Measurements from ENCODE around the gene WDR64. TPM values are rescaled to one million over a fixed set of nuclear protein-coding genes. Genes with fewer than 3 reads are reported as not detected.

WDR64 gene
- total and polyA plus RNA-seq, 4 donors, result 0.02 to 0.70 (median 0.17) TPM

GRCh38 chr1:241779897-241780296 is 127.8 kb downstream of the WDR64 start:
- 96% methylated on average over 1 of the region's 1 CpG for WGBS
- TF ChIP-seq, protein P1, sequence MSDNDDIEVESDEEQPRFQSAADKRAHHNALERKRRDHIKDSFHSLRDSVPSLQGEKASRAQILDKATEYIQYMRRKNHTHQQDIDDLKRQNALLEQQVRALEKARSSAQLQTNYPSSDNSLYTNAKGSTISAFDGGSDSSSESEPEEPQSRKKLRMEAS (IDR thresholded peaks at IDR 0.05), result no peak
- TF ChIP-seq RXRA (IDR thresholded peaks at IDR 0.05) (no peak), YY1 (IDR thresholded peaks at IDR 0.05) (no peak), TAF1 (conservative IDR thresholded peaks at IDR 0.05) (no peak), HNF4A (conservative IDR thresholded peaks at IDR 0.05) (no peak), REST (IDR thresholded peaks at IDR 0.05) (no peak), EGR1 (IDR thresholded peaks at IDR 0.05; ENCODE audit: low read depth in 2 of 2) (no peak), HNF4G (IDR thresholded peaks at IDR 0.05) (no peak), NR2F2 (IDR thresholded peaks at IDR 0.05) (no peak), SP1 (IDR thresholded peaks at IDR 0.05) (no peak), FOXA2 (IDR thresholded peaks at IDR 0.05) (no peak), JUND (IDR thresholded peaks at IDR 0.05) (no peak), RAD21 (IDR thresholded peaks at IDR 0.05) (no peak), FOXA1 (IDR thresholded peaks at IDR 0.05) (no peak)
- TF ChIP-seq, protein P2, sequence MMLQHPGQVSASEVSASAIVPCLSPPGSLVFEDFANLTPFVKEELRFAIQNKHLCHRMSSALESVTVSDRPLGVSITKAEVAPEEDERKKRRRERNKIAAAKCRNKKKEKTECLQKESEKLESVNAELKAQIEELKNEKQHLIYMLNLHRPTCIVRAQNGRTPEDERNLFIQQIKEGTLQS (IDR thresholded peaks at IDR 0.05), result no peak
- H3K27me3 ChIP-seq (ENCODE audit: control insufficient read depth in 4 of 4, insufficient read depth in 4 of 4, low read length in 3 of 4), result no peaks in the 10 kb centered on the region

GRCh38 chr1:241782396-241782795 is 130.3 kb downstream of the WDR64 start:
- H3K27me3 ChIP-seq (ENCODE audit: control insufficient read depth in 4 of 4, insufficient read depth in 4 of 4, low read length in 3 of 4), result no peaks in the 10 kb centered on the region
- no peak for TF ChIP-seq SP1 (IDR thresholded peaks at IDR 0.05)
- TF ChIP-seq FOXA2 (IDR thresholded peaks at IDR 0.05), result no peak
- TF ChIP-seq, protein P3, sequence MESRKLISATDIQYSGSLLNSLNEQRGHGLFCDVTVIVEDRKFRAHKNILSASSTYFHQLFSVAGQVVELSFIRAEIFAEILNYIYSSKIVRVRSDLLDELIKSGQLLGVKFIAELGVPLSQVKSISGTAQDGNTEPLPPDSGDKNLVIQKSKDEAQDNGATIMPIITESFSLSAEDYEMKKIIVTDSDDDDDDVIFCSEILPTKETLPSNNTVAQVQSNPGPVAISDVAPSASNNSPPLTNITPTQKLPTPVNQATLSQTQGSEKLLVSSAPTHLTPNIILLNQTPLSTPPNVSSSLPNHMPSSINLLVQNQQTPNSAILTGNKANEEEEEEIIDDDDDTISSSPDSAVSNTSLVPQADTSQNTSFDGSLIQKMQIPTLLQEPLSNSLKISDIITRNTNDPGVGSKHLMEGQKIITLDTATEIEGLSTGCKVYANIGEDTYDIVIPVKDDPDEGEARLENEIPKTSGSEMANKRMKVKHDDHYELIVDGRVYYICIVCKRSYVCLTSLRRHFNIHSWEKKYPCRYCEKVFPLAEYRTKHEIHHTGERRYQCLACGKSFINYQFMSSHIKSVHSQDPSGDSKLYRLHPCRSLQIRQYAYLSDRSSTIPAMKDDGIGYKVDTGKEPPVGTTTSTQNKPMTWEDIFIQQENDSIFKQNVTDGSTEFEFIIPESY (IDR thresholded peaks at IDR 0.05), result no peak
- TF ChIP-seq, protein P1 (IDR thresholded peaks at IDR 0.05), result no peak
- TF ChIP-seq, protein P4, sequence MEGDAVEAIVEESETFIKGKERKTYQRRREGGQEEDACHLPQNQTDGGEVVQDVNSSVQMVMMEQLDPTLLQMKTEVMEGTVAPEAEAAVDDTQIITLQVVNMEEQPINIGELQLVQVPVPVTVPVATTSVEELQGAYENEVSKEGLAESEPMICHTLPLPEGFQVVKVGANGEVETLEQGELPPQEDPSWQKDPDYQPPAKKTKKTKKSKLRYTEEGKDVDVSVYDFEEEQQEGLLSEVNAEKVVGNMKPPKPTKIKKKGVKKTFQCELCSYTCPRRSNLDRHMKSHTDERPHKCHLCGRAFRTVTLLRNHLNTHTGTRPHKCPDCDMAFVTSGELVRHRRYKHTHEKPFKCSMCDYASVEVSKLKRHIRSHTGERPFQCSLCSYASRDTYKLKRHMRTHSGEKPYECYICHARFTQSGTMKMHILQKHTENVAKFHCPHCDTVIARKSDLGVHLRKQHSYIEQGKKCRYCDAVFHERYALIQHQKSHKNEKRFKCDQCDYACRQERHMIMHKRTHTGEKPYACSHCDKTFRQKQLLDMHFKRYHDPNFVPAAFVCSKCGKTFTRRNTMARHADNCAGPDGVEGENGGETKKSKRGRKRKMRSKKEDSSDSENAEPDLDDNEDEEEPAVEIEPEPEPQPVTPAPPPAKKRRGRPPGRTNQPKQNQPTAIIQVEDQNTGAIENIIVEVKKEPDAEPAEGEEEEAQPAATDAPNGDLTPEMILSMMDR (IDR thresholded peaks at IDR 0.05; ENCODE audit: low read depth, low read length, missing input control), result no peak
- no peak for TF ChIP-seq JUND (IDR thresholded peaks at IDR 0.05)
- TF ChIP-seq FOXA1 (IDR thresholded peaks at IDR 0.05), result no peak
- no peak for TF ChIP-seq REST (IDR thresholded peaks at IDR 0.05)
- no peak for TF ChIP-seq HNF4G (IDR thresholded peaks at IDR 0.05)
- TF ChIP-seq RAD21 (IDR thresholded peaks at IDR 0.05), result no peak
- no peak for TF ChIP-seq YY1 (IDR thresholded peaks at IDR 0.05)
- WGBS, result 41% methylated on average over 4 of the region's 4 CpGs

More at GRCh38 chr1:241779897-241780296, 127.8 kb downstream of the WDR64 start:
- no peaks in the 10 kb centered on the region for H3K36me3 ChIP-seq (ENCODE audit: control insufficient read depth in 4 of 4, insufficient read depth in 3 of 4, low read depth in 1 of 4, low read length in 3 of 4)
- H3K9me3 ChIP-seq (ENCODE audit: control insufficient read depth in 4 of 4, low read length in 3 of 4), result no peaks in the 10 kb centered on the region
- no peak for DNase-seq (ENCODE audit: low spot score)
- no peaks in the 10 kb centered on the region for H3K4me1 ChIP-seq (ENCODE audit: control insufficient read depth in 4 of 4, insufficient read depth in 4 of 4, low read length in 3 of 4)
- no peak overlapping the region for H3K4me3 ChIP-seq (ENCODE audit: low read depth in 1 of 3, low read length in 3 of 3)
- no peak overlapping the region for H3K9ac ChIP-seq (ENCODE audit: low read depth in 1 of 2, low read length in 2 of 2)
- H3K27ac ChIP-seq (ENCODE audit: low read depth in 1 of 2, low read length in 2 of 2), result no peak overlapping the region

More at GRCh38 chr1:241782396-241782795, 130.3 kb downstream of the WDR64 start:
- H3K36me3 ChIP-seq (ENCODE audit: control insufficient read depth in 4 of 4, insufficient read depth in 3 of 4, low read depth in 1 of 4, low read length in 3 of 4), result no peaks in the 10 kb centered on the region
- no peak overlapping the region for H3K9ac ChIP-seq (ENCODE audit: low read depth in 1 of 2, low read length in 2 of 2)
- H3K4me1 ChIP-seq (ENCODE audit: control insufficient read depth in 4 of 4, insufficient read depth in 4 of 4, low read length in 3 of 4), result no peaks in the 10 kb centered on the region
- no peak for DNase-seq (ENCODE audit: low spot score)
- H3K27ac ChIP-seq (ENCODE audit: low read depth in 1 of 2, low read length in 2 of 2), result no peak overlapping the region
- H3K4me3 ChIP-seq (ENCODE audit: low read depth in 1 of 3, low read length in 3 of 3), result no peak overlapping the region
- H3K9me3 ChIP-seq (ENCODE audit: control insufficient read depth in 4 of 4, low read length in 3 of 4), result no peaks in the 10 kb centered on the region

All from liver (tissue), 9 donors.